HepG2 (cell line): Measurements from ENCODE around the gene SECTM1. TPM values are rescaled to one million over a fixed set of nuclear protein-coding genes. Genes with fewer than 3 reads are reported as not detected.

Experiments used
- CBX1 ChIP-seq: IDR thresholded peaks from one replicate; pipeline ENCODE4 v1.6.1; 2016; ENCODE audit warnings: antibody characterized with exemption, low read depth
- HIVEP1 ChIP-seq: sonication (generic); formaldehyde crosslinking; IDR thresholded peaks from 2 replicates; pipeline ENCODE4 v1.4.0; 2020; ENCODE audit warnings: mild to moderate bottlenecking, missing genetic modification reagents
- JUND ChIP-seq: sonication (generic); formaldehyde crosslinking; IDR thresholded peaks from 2 replicates; pipeline ENCODE4 v1.8.0; 2022; ENCODE audit warnings: mild to moderate bottlenecking, missing genetic modification reagents
- NFKB2 ChIP-seq: sonication (generic); formaldehyde crosslinking; IDR thresholded peaks from 2 replicates; pipeline ENCODE4 v1.4.0; 2020; ENCODE audit warnings: missing genetic modification reagents, borderline replicate concordance
- NONO ChIP-seq, 2 experiments: fragments of 450-650 bp in 1 of 2; sonication (generic) in 1 of 2; formaldehyde crosslinking in 1 of 2; IDR thresholded peaks in 1 of 2; conservative IDR thresholded peaks in 1 of 2; 2 replicates each; pipeline versions ENCODE4 v1.6.1 to v1.8.0; 2017 to 2022; ENCODE audit warnings: mild to moderate bottlenecking in 1 of 2, missing genetic modification reagents in 1 of 2, moderate library complexity in 1 of 2
- PRMT3 ChIP-seq: sonication (generic); formaldehyde crosslinking; IDR thresholded peaks from 2 replicates; pipeline ENCODE4 v1.8.1; 2022; ENCODE audit warnings: low read depth, mild to moderate bottlenecking, moderate library complexity, missing genetic modification reagents, borderline replicate concordance
- RBM39 ChIP-seq: fragments of 200-400 bp; formaldehyde crosslinking; IDR thresholded peaks from one replicate; pipeline ENCODE4 v1.6.1; 2018; ENCODE audit warnings: antibody characterized with exemption, mild to moderate bottlenecking, low read depth, low read length; ENCODE audit not compliant: poor library complexity, severe bottlenecking
- ZBTB38 ChIP-seq: sonication (generic); formaldehyde crosslinking; IDR thresholded peaks from 2 replicates; pipeline ENCODE4 v1.5.1; 2020; ENCODE audit warnings: mild to moderate bottlenecking, missing genetic modification reagents
- ZNF557 ChIP-seq: sonication (generic); formaldehyde crosslinking; IDR thresholded peaks from 2 replicates; pipeline ENCODE4 v1.4.0; 2020; ENCODE audit warnings: missing genetic modification reagents
- ZNF564 ChIP-seq: sonication (generic); formaldehyde crosslinking; IDR thresholded peaks from 2 replicates; pipeline ENCODE4 v1.8.1; 2023; ENCODE audit warnings: mild to moderate bottlenecking, missing genetic modification reagents
- polyA plus RNA-seq, 8 experiments: library from polyadenylated mRNA; depleted of rRNA in 3 of 8; stranded (reverse) in 7 of 8; unstranded in 1 of 8; fragments of >200 nt; fragmentation: Illumina TruSeq in 4 of 8; extraction: Trizol in 4 of 8; gene quantifications; 2 replicates each; pipeline versions ENCODE4 v1.2.1 to v1.2.3, GENCODE V29; 2011 to 2016; ENCODE audit warnings: low read depth in 4 of 8, missing spikeins in 1 of 8, mixed read lengths in 1 of 8; ENCODE audit not compliant: insufficient read depth in 1 of 8
- total RNA-seq, 5 experiments: library from RNA; depleted of rRNA; stranded (reverse); fragments of >200 nt; fragmentation: Illumina TruSeq; extraction: Trizol; gene quantifications; 2 replicates each; pipeline ENCODE4 v1.2.3, GENCODE V29; 2016; ENCODE audit warnings: low read depth in 1 of 5
- TF ChIP-seq, protein P1 (sequence below): sonication (generic); formaldehyde crosslinking; IDR thresholded peaks from 2 replicates; pipeline ENCODE4 v1.8.1; 2023; ENCODE audit warnings: mild to moderate bottlenecking, moderate library complexity, missing genetic modification reagents
- TF ChIP-seq, protein P2 (sequence below): sonication (generic); formaldehyde crosslinking; IDR thresholded peaks from 2 replicates; pipeline ENCODE4 v1.8.0; 2022; ENCODE audit warnings: missing genetic modification reagents, mild to moderate bottlenecking, moderate library complexity, borderline replicate concordance
- TF ChIP-seq, protein P3 (sequence below): sonication (generic); formaldehyde crosslinking; IDR thresholded peaks from 2 replicates; pipeline ENCODE4 v1.9.0; 2022; ENCODE audit warnings: missing genetic modification reagents, mild to moderate bottlenecking, borderline replicate concordance
- TF ChIP-seq, protein P4 (sequence below): sonication (generic); formaldehyde crosslinking; IDR thresholded peaks from 2 replicates; pipeline ENCODE4 v1.4.0; 2020; ENCODE audit warnings: missing genetic modification reagents, borderline replicate concordance

The SECTM1 gene
- total and polyA plus RNA-seq, 2 of the 13 experiments (the other 11 are each of a cell fraction or from before 2014, with no cell fraction given) = 3.5 to 5.3 TPM

DNA sequence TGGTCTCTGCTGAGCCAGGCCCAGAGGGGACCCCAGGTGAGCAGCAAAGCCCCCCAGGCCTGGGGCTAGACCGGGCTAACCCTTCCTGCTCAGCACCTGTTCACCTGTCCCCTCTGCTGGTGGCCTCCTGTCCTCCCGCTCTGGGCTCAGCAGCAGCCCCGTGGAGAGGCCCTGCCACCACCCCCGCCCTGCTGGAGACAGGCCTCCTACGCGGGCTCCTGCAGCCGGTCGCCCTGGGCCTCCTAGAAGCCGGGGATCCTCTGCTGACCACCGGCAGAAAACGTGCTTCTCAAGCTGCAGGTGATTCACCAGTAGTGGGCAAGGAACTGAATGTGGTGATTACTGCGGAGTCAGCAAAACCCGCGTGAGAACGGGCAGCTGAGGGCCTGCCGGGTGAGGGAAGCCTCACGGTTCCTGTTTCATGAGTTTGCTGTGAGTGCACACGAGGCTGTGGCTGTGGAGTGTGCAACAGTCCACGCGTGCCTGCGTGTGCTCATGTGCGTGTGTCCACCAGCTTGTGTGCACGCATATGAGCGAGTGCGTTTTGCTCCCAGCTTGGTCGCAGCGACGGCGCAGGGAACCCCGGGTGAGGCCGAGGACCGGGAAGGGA is 792 bp downstream of the SECTM1 start (continued):
- TF ChIP-seq ZNF564 (CRISPR knock-in tag) = no peak
- TF ChIP-seq PRMT3 = no peak
- TF ChIP-seq JUND (CRISPR knock-in tag) = no peak
- TF ChIP-seq HIVEP1 = peak; percentile 66
- TF ChIP-seq, protein P1, sequence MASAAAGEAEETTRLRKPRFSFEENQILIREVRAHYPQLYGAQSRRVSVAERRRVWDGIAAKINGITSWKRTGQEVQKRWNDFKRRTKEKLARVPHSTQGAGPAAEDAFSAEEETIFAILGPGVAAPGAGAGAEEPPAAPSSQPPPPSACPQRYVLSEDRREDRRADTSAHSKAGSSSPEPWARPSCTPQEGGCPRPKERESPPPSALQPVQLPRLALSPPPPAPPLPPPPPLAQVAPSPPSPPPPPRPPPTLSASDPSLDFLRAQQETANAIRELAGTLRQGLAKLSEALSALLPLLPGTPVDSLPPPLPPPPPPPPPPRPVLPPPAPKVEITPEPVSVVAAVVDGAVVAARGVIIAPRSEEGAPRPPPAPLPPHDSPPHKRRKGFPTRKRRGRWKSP = no peak
- peak; percentile 57 for TF ChIP-seq RBM39
- TF ChIP-seq NFKB2 (CRISPR knock-in tag) = 0 out of 2 replicates have a peak, but pooled peaks have one; percentile 30
- peak; percentile 98 for TF ChIP-seq ZBTB38 (CRISPR knock-in tag)
- TF ChIP-seq, protein P2, sequence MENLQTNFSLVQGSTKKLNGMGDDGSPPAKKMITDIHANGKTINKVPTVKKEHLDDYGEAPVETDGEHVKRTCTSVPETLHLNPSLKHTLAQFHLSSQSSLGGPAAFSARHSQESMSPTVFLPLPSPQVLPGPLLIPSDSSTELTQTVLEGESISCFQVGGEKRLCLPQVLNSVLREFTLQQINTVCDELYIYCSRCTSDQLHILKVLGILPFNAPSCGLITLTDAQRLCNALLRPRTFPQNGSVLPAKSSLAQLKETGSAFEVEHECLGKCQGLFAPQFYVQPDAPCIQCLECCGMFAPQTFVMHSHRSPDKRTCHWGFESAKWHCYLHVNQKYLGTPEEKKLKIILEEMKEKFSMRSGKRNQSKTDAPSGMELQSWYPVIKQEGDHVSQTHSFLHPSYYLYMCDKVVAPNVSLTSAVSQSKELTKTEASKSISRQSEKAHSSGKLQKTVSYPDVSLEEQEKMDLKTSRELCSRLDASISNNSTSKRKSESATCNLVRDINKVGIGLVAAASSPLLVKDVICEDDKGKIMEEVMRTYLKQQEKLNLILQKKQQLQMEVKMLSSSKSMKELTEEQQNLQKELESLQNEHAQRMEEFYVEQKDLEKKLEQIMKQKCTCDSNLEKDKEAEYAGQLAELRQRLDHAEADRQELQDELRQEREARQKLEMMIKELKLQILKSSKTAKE (CRISPR knock-in tag) = no peak
- TF ChIP-seq ZNF557 (CRISPR knock-in tag) = no peak
- no peak for TF ChIP-seq CBX1
- no peak for TF ChIP-seq NONO (IDR thresholded peaks at IDR 0.05)
- TF ChIP-seq NONO (CRISPR knock-in tag; conservative IDR thresholded peaks at IDR 0.05) = peak; percentile 35; the same call in 1 of the 2 replicates
- TF ChIP-seq, protein P3, sequence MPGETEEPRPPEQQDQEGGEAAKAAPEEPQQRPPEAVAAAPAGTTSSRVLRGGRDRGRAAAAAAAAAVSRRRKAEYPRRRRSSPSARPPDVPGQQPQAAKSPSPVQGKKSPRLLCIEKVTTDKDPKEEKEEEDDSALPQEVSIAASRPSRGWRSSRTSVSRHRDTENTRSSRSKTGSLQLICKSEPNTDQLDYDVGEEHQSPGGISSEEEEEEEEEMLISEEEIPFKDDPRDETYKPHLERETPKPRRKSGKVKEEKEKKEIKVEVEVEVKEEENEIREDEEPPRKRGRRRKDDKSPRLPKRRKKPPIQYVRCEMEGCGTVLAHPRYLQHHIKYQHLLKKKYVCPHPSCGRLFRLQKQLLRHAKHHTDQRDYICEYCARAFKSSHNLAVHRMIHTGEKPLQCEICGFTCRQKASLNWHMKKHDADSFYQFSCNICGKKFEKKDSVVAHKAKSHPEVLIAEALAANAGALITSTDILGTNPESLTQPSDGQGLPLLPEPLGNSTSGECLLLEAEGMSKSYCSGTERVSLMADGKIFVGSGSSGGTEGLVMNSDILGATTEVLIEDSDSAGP (CRISPR knock-in tag) = peak; percentile 45; the same call in 1 of the 2 replicates
- TF ChIP-seq, protein P4, sequence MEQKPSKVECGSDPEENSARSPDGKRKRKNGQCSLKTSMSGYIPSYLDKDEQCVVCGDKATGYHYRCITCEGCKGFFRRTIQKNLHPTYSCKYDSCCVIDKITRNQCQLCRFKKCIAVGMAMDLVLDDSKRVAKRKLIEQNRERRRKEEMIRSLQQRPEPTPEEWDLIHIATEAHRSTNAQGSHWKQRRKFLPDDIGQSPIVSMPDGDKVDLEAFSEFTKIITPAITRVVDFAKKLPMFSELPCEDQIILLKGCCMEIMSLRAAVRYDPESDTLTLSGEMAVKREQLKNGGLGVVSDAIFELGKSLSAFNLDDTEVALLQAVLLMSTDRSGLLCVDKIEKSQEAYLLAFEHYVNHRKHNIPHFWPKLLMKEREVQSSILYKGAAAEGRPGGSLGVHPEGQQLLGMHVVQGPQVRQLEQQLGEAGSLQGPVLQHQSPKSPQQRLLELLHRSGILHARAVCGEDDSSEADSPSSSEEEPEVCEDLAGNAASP = 0 out of 2 replicates have a peak, but pooled peaks have one; percentile 17
